Natural killer cell treated with Interleukin-12 subunit alpha and Interleukin-12 subunit beta and Interleukin-15 and Interleukin-18, amount 100 ng/mL, for 72 hours (primary cell): ENCODE measurements around the gene PTPRG. TPM values are rescaled to one million over a fixed set of nuclear protein-coding genes. Genes with fewer than 3 reads are reported as not detected.

Source experiments
- ATAC-seq, 2 donors: fragments of 150-1000 bp; cut with Tn5 transposase in 1 of 2; sonication (Bioruptor Pico), chemical (Tn5 transposase) in 1 of 2; 2 replicates each; pipeline ENCODE4 v1.10.0; 2021
- DNase-seq: peaks from one replicate; pipeline ENCODE4 v3.0.0; 2022; ENCODE audit warnings: low spot score
- H3K27ac Mint-ChIP-seq, 2 donors: 1 replicate in 1 of 2; 2 replicates in 1 of 2; pipeline ENCODE4 v1.8.0; 2022; ENCODE audit warnings: mixed read lengths in 2 of 2, mild to moderate bottlenecking in 1 of 2, moderate library complexity in 1 of 2
- H3K27me3 Mint-ChIP-seq, 2 donors: 1 replicate in 1 of 2; 2 replicates in 1 of 2; pipeline ENCODE4 v1.8.0; 2022; ENCODE audit warnings: mixed read lengths in 2 of 2
- H3K36me3 Mint-ChIP-seq: one replicate; pipeline ENCODE4 v1.8.0; 2022; ENCODE audit warnings: mixed read lengths
- H3K4me1 Mint-ChIP-seq, 2 donors: 1 replicate in 1 of 2; 2 replicates in 1 of 2; pipeline ENCODE4 v1.8.0; 2022; ENCODE audit warnings: low read depth in 2 of 2, mixed read lengths in 2 of 2, mild to moderate bottlenecking in 1 of 2
- H3K4me3 Mint-ChIP-seq: one replicate; pipeline ENCODE4 v1.8.0; 2022; ENCODE audit warnings: mixed read lengths
- H3K9me3 Mint-ChIP-seq: 2 replicates; pipeline ENCODE4 v1.8.0; 2022; ENCODE audit warnings: mixed read lengths
- total RNA-seq, 2 donors: library from RNA; stranded (reverse); gene quantifications; one replicate each; pipeline ENCODE4 v1.2.3, GENCODE V29; 2022

Gene PTPRG
- total RNA-seq, 2 donors from 2014 or later = 0.33 to 0.93 TPM

GRCh38 chr3:62132027-62132602 is 570.7 kb downstream of the PTPRG start:
- H3K27me3 Mint-ChIP-seq = no peaks in the 10 kb centered on the region
- DNase-seq = no peak
- no peak overlapping the region for H3K27ac Mint-ChIP-seq
- peaks cover 0 to 3% of the 10 kb centered on the region in 2 donors for H3K4me1 Mint-ChIP-seq
- H3K36me3 Mint-ChIP-seq = no peaks in the 10 kb centered on the region
- H3K4me3 Mint-ChIP-seq = no peak overlapping the region
- no peaks in the 10 kb centered on the region for H3K9me3 Mint-ChIP-seq
- ATAC-seq = no peak

- peaks cover 0 to 3% of the 10 kb centered on the region in 2 donors for H3K4me1 Mint-ChIP-seq
- H3K4me3 Mint-ChIP-seq = no peak overlapping the region
- no peak overlapping the region for H3K27ac Mint-ChIP-seq
- ATAC-seq (no peak), DNase-seq (no peak)
- H3K36me3 Mint-ChIP-seq = no peaks in the 10 kb centered on the region
- H3K27me3 Mint-ChIP-seq = no peaks in the 10 kb centered on the region
- H3K9me3 Mint-ChIP-seq = no peaks in the 10 kb centered on the region
These were observed 571.6 kb downstream of the PTPRG start for GRCh38 chr3:62133015-62133414.

GRCh38 chr3:62134061-62134496 is 572.7 kb downstream of the PTPRG start:
- no peaks in the 10 kb centered on the region for H3K9me3 Mint-ChIP-seq
- H3K4me1 Mint-ChIP-seq = peaks cover 0 to 3% of the 10 kb centered on the region in 2 donors
- H3K27ac Mint-ChIP-seq = no peak overlapping the region
- H3K27me3 Mint-ChIP-seq = no peaks in the 10 kb centered on the region
- DNase-seq (no peak), ATAC-seq (no peak)
- no peak overlapping the region for H3K4me3 Mint-ChIP-seq
- H3K36me3 Mint-ChIP-seq = no peaks in the 10 kb centered on the region

GRCh38 chr3:62135741-62136140 is 574.4 kb downstream of the PTPRG start:
- Mint-ChIP-seq H3K4me3 (no peak overlapping the region), H3K36me3 (no peaks in the 10 kb centered on the region), H3K27ac (no peak overlapping the region), H3K4me1 (peaks cover 0 to 3% of the 10 kb centered on the region in 2 donors), H3K9me3 (no peaks in the 10 kb centered on the region), H3K27me3 (no peaks in the 10 kb centered on the region)
- DNase-seq = no peak
- no peak for ATAC-seq

GRCh38 chr3:62139957-62140356 is 578.6 kb downstream of the PTPRG start:
- no peak for DNase-seq
- no peak for ATAC-seq
- H3K27ac Mint-ChIP-seq = no peak overlapping the region
- no peaks in the 10 kb centered on the region for H3K27me3 Mint-ChIP-seq
- H3K4me1 Mint-ChIP-seq = no peaks in the 10 kb centered on the region
- H3K9me3 Mint-ChIP-seq = no peaks in the 10 kb centered on the region
- no peaks in the 10 kb centered on the region for H3K36me3 Mint-ChIP-seq
- H3K4me3 Mint-ChIP-seq = no peak overlapping the region

GRCh38 chr3:62142331-62143085 is 581.1 kb downstream of the PTPRG start:
- DNase-seq (no peak), ATAC-seq (no peak)
- no peaks in the 10 kb centered on the region for H3K36me3 Mint-ChIP-seq
- H3K27ac Mint-ChIP-seq = no peak overlapping the region
- no peaks in the 10 kb centered on the region for H3K27me3 Mint-ChIP-seq
- no peak overlapping the region for H3K4me3 Mint-ChIP-seq
- peaks cover 0 to 3% of the 10 kb centered on the region in 2 donors for H3K4me1 Mint-ChIP-seq
- H3K9me3 Mint-ChIP-seq = no peaks in the 10 kb centered on the region

- Mint-ChIP-seq H3K36me3 (no peaks in the 10 kb centered on the region), H3K4me3 (no peak overlapping the region), H3K27ac (no peak overlapping the region), H3K27me3 (no peaks in the 10 kb centered on the region), H3K4me1 (peaks cover 0 to 3% of the 10 kb centered on the region in 2 donors), H3K9me3 (no peaks in the 10 kb centered on the region)
- DNase-seq (no peak), ATAC-seq (no peak)
These were observed 582.6 kb downstream of the PTPRG start for GRCh38 chr3:62143843-62144450.

- H3K4me1 Mint-ChIP-seq = peaks cover 0 to 3% of the 10 kb centered on the region in 2 donors
- no peak overlapping the region for H3K4me3 Mint-ChIP-seq
- ATAC-seq = no peak
- DNase-seq = no peak
- H3K9me3 Mint-ChIP-seq = no peaks in the 10 kb centered on the region
- no peaks in the 10 kb centered on the region for H3K27me3 Mint-ChIP-seq
- H3K27ac Mint-ChIP-seq = no peak overlapping the region
- H3K36me3 Mint-ChIP-seq = no peaks in the 10 kb centered on the region
These were observed 583.1 kb downstream of the PTPRG start for GRCh38 chr3:62144482-62144881.

GRCh38 chr3:62145086-62145757 is 583.9 kb downstream of the PTPRG start:
- Mint-ChIP-seq H3K27me3 (no peaks in the 10 kb centered on the region), H3K4me3 (no peak overlapping the region), H3K4me1 (peaks cover 0 to 3% of the 10 kb centered on the region in 2 donors), H3K36me3 (no peaks in the 10 kb centered on the region), H3K9me3 (no peaks in the 10 kb centered on the region), H3K27ac (peak overlapping the region in 1 of 2 donors; percentile 41)
- ATAC-seq = peak; percentile 37 to 46
- DNase-seq = no peak

GRCh38 chr3:62149539-62149938 is 588.2 kb downstream of the PTPRG start:
- DNase-seq (no peak), ATAC-seq (peak in 1 of 2 donors; percentile 27)
- H3K4me3 Mint-ChIP-seq = no peak overlapping the region
- H3K4me1 Mint-ChIP-seq = peaks cover 0 to 3% of the 10 kb centered on the region in 2 donors
- H3K36me3 Mint-ChIP-seq = no peaks in the 10 kb centered on the region
- no peak overlapping the region for H3K27ac Mint-ChIP-seq
- H3K9me3 Mint-ChIP-seq = no peaks in the 10 kb centered on the region
- H3K27me3 Mint-ChIP-seq = no peaks in the 10 kb centered on the region

- H3K27ac Mint-ChIP-seq = no peak overlapping the region
These were observed 588.6 kb downstream of the PTPRG start for GRCh38 chr3:62149962-62150361.

GRCh38 chr3:62151591-62151990 is 590.2 kb downstream of the PTPRG start:
- Mint-ChIP-seq H3K27me3 (no peaks in the 10 kb centered on the region), H3K27ac (no peak overlapping the region), H3K36me3 (no peaks in the 10 kb centered on the region), H3K4me1 (no peaks in the 10 kb centered on the region), H3K4me3 (no peak overlapping the region), H3K9me3 (no peaks in the 10 kb centered on the region)
- DNase-seq (no peak), ATAC-seq (no peak)

More at GRCh38 chr3:62149962-62150361, 588.6 kb downstream of the PTPRG start:
- DNase-seq (no peak), ATAC-seq (no peak)
- H3K9me3 Mint-ChIP-seq = no peaks in the 10 kb centered on the region
- H3K4me3 Mint-ChIP-seq = no peak overlapping the region
- no peaks in the 10 kb centered on the region for H3K27me3 Mint-ChIP-seq
- H3K36me3 Mint-ChIP-seq = no peaks in the 10 kb centered on the region
- peaks cover 0 to 3% of the 10 kb centered on the region in 2 donors for H3K4me1 Mint-ChIP-seq

GRCh38 chr3:62153231-62153630 is 591.9 kb downstream of the PTPRG start:
- Mint-ChIP-seq H3K36me3 (no peaks in the 10 kb centered on the region), H3K4me1 (no peaks in the 10 kb centered on the region), H3K4me3 (no peak overlapping the region), H3K27me3 (no peaks in the 10 kb centered on the region), H3K27ac (no peak overlapping the region), H3K9me3 (peaks cover 6% of the 10 kb centered on the region)
- DNase-seq (no peak), ATAC-seq (no peak)
